ENCODE results near the gene ANO10. TPM values are rescaled to one million over a fixed set of nuclear protein-coding genes. Genes with fewer than 3 reads are reported as not detected.

ANO10 gene
- total and polyA plus RNA-seq, 2 of the 8 experiments (the other 6 are each of a cell fraction or from before 2014, with no cell fraction given), result 38.0 to 53.2 TPM

- no peak for TF ChIP-seq CHD7 (IDR thresholded peaks at IDR 0.05; ENCODE audit: insufficient replicate concordance, low read length)
- TF ChIP-seq NRF1 (IDR thresholded peaks at IDR 0.05; ENCODE audit: low read depth, low read length), result no peak
- TF ChIP-seq SIN3A (conservative IDR thresholded peaks at IDR 0.05 in 1 of 2, IDR thresholded peaks at IDR 0.05 in 1 of 2; ENCODE audit: low read depth in 1 of 2, low read length in 2 of 2), result no peak
- no peak for TF ChIP-seq MAX (IDR thresholded peaks at IDR 0.05)
- TF ChIP-seq TAF7 (optimal IDR thresholded peaks at IDR 0.05; ENCODE audit: borderline replicate concordance, low read depth, low read length), result no peak
- TF ChIP-seq KDM4A (IDR thresholded peaks at IDR 0.05; ENCODE audit: low read depth, low read length, severe bottlenecking), result no peak
- no peak for TF ChIP-seq POLR2A (IDR thresholded peaks at IDR 0.05; ENCODE audit: control extremely low read depth in 1 of 2, low read depth in 2 of 2, low read length in 2 of 2)
- TF ChIP-seq ATF2 (IDR thresholded peaks at IDR 0.05; ENCODE audit: low read length), result no peak
These were observed 3.7 kb downstream of the ANO10 start (continued) for GRCh38 chr3:43618142-43618541.

Measured in H1 (cell line).